Right lobe of liver (tissue), 4 donors: Measurements from ENCODE around the gene YWHAG.

Experiments used
- CTCF ChIP-seq, 4 donors: fragments of 200-600 bp in 3 of 4; fragments of 450-650 bp in 1 of 4; IDR thresholded peaks; one replicate each; pipeline versions ENCODE4 v1.5.1 to v1.8.0; 2016 to 2022; ENCODE audit warnings: antibody characterized with exemption in 4 of 4, mild to moderate bottlenecking in 2 of 4
- POLR2A ChIP-seq: fragments of 450-650 bp; IDR thresholded peaks from one replicate; pipeline ENCODE4 v1.6.1; 2017; ENCODE audit warnings: antibody characterized with exemption, mild to moderate bottlenecking
- donor health status: DM: no; HTN: no; CAD: no.
- donor health status: DM: no; HTN: no; CAD: no.
- donor health status: DM: no; HTN: yes; CAD: no.

DNA sequence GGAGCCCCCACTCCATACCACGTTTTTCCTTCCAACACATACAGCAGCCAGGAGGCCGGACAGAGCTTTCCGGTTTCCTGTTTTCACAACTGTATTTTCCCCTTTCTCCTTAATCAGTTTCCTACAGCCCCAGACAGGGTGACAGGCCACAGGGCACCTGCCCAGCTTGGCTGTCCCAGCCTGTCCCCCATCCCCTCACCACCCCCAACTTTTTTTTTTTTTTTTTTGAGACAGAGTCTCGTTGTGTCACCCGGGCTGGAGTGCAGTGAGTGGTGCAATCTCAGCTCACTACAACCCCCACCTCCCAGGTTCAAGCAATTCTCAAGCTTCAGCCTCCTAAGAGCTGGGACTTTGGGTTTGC lies 66.6 kb downstream of the YWHAG start:
- TF ChIP-seq CTCF (IDR thresholded peaks at IDR 0.05) (no peak), POLR2A (no peak)
